HEK293 (cell line): ENCODE results near the gene FBXO40.

Experiments
- ZNF2 ChIP-seq: fragments of 450-650 bp; formaldehyde crosslinking; IDR thresholded peaks from 2 replicates; pipeline ENCODE4 v1.5.1; 2016; ENCODE audit warnings: missing biosample characterization, missing genetic modification characterization
- ZNF211 ChIP-seq: fragments of 450-650 bp; formaldehyde crosslinking; IDR thresholded peaks from 2 replicates; pipeline ENCODE4 v1.5.1; 2016; ENCODE audit warnings: low read depth, missing biosample characterization, missing genetic modification characterization
- TF ChIP-seq, protein P1 (sequence below): fragments of 450-650 bp; formaldehyde crosslinking; IDR thresholded peaks from 2 replicates; pipeline ENCODE4 v1.5.1; 2016; ENCODE audit warnings: missing biosample characterization, missing genetic modification characterization

DNA sequence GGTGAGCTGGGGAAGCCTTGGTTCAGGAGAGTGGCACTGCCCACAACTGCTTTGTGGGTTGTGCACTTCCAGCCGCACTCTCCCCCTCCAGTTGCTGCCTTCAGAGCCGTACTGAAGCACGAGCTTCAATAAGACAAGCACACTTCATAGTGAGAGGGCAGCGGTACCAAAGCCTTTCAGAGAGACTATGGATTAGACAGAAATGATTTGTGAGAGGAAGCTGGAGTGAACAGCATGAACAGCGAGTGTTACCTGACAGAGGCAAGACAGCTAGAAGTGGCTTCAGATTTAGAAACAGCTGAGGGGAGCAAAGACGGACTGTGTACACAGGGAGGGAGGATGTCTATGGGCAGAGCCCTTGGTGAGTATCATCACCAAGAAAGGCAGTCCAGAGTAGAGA lies 36.4 kb downstream of the FBXO40 start:
- no peak for TF ChIP-seq ZNF2 (tag by site-specific recombination)
- TF ChIP-seq, protein P1, sequence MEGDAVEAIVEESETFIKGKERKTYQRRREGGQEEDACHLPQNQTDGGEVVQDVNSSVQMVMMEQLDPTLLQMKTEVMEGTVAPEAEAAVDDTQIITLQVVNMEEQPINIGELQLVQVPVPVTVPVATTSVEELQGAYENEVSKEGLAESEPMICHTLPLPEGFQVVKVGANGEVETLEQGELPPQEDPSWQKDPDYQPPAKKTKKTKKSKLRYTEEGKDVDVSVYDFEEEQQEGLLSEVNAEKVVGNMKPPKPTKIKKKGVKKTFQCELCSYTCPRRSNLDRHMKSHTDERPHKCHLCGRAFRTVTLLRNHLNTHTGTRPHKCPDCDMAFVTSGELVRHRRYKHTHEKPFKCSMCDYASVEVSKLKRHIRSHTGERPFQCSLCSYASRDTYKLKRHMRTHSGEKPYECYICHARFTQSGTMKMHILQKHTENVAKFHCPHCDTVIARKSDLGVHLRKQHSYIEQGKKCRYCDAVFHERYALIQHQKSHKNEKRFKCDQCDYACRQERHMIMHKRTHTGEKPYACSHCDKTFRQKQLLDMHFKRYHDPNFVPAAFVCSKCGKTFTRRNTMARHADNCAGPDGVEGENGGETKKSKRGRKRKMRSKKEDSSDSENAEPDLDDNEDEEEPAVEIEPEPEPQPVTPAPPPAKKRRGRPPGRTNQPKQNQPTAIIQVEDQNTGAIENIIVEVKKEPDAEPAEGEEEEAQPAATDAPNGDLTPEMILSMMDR (tag by site-specific recombination) = no peak
- TF ChIP-seq ZNF211 (tag by site-specific recombination) = no peak
